ENCODE measurements around the gene BOLA2.
"Not testable (repeated sequence)": the region's sequence is repeated elsewhere in the genome, so short reads cannot be mapped to it uniquely, and the experiment has no call there.

BOLA2 gene

DNA sequence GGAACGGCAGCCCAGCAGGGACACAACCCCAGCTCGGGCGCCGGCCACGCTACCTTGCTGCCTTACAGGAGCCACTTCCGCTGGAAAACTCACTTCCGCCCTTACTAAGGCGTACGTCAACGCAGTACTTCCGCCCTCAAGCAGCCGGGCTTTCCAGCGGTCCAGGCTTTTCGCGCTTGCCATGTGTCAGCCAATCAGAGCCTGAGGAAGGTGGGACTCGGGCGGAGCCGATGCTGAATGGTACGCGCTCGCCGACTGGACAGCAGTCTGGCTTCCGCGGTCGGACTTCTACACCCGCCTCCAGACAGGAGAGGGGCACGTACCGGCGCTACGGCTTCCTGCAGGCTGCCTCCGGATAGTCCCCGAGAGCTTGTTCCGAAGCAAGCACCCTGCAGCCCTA lies at the start of gene BOLA2, which contains the start of gene SLX1B:
BOLA2 (minus strand) TSS at position 83 of the 400 bp plus-strand sequence. CDS start 98 bp downstream, outside the sequence.
SLX1B (plus strand) TSS at position 265 of the 400 bp plus-strand sequence.
- DNase-seq = not testable (repeated sequence)

DNA sequence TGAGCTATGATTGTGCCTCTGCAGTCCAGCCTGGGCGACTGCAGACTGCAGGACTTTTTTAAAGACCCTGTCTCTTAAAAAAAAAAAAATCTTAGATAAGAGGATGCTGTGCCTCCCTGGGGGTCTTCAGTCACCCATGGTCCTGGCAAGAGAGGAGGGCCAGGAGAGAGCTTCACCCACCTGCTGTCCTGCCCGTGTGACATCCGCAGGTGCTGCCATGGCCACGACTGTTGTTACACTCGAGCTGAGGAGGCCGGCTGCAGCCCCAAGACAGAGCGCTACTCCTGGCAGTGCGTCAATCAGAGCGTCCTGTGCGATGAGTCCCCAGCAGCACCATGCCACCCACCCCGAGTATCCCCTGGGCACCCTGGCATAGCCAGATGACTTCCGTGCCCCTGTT lies 28.1 kb upstream of the BOLA2 start:
- not testable (repeated sequence) for DNase-seq

DNA sequence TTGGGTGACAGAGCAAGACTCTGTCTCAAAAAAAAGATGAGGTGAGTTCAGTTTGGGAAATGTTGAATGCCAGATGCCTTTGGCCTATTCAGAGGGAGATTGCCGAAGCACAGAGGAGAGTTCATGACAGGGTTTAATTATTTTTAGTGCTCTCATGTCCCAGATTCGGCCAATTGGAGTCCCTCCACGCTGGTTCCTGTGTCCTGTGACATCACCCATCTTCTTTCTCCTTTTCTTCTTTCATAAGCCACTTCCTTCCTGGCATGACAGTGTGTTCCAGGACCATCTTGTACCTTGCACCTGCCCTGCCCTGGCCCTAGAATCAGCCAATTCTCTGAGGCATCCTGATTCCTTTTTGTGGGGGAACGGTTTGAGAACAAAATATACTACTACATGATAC lies 17.9 kb upstream of the BOLA2 start:
- not testable (repeated sequence) for DNase-seq

DNA sequence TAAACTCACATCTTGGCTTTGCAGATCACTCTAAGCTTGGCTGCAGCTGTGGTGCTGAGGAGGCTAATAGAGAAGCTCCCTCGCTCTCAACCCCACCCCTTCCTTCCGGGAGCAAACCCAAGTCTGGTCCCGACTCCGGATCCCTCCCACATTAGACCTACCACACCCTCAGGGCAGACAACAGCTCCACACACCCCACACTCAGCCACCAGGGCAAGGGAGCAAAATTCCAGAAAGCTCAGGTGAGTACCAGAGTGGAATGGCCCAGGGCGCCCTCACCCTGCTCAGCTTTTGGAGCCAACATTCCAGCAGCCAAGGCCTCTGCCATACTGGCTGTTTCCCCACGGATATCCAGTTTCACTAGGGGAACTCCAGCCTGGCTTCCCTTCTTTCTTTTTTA lies 15.5 kb upstream of the BOLA2 start:
- DNase-seq = not testable (repeated sequence)

DNA sequence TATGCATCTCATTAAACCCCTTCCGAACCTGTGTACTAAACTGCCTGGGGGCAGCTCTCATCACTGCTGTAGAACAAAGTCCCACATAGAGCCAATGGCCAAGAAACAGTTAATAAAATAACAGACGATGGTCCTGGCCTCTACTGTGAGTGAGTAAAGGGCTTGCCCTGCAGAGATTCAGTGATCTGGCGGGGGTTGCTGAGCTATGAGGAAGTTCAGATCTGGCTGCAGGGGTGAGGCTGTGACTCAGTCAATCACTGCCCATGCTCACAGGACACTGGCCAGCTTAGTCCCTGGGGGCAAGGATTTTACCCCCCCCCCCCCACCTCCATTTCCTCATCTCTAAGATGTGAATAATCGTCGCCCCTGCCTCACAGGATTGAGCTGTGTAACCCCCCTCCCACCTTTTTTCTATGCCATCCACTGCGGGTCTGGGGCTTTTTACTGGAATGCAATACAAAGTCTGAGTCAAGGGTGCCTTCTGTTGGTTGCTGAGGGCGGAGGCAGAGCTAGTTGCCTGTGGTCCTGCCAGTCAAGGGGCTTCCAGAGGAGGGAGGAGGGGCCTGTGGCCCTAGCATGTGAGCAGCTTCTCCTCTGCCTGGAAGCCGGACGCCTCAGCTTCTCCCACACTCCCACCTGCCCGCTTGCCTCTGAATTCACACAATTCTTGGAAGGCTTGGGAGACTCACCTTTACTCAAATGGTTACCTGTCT lies 13.7 kb upstream of the BOLA2 start:
- DNase-seq = not testable (repeated sequence)

DNA sequence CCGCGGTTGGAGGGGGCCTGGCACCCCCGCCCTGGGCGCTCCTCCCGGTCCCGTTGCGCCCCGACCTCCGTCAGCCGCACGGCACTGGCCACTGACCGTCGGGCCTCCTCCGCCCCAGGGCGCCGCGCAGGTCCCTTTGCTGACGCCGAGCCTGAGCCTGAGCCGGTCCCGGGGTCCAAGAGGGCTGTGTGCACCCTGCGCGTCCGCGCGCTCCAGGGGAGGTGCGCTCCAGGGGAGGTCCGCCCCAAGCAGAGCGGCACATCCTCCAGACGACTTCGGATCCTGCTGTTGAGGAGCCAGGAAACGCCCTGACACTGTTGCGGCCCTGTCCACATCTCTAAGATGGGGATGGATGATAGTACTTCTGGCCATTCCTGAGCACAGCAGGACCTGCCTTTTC lies 12.8 kb upstream of the BOLA2 start:
- DNase-seq = not testable (repeated sequence)

DNA sequence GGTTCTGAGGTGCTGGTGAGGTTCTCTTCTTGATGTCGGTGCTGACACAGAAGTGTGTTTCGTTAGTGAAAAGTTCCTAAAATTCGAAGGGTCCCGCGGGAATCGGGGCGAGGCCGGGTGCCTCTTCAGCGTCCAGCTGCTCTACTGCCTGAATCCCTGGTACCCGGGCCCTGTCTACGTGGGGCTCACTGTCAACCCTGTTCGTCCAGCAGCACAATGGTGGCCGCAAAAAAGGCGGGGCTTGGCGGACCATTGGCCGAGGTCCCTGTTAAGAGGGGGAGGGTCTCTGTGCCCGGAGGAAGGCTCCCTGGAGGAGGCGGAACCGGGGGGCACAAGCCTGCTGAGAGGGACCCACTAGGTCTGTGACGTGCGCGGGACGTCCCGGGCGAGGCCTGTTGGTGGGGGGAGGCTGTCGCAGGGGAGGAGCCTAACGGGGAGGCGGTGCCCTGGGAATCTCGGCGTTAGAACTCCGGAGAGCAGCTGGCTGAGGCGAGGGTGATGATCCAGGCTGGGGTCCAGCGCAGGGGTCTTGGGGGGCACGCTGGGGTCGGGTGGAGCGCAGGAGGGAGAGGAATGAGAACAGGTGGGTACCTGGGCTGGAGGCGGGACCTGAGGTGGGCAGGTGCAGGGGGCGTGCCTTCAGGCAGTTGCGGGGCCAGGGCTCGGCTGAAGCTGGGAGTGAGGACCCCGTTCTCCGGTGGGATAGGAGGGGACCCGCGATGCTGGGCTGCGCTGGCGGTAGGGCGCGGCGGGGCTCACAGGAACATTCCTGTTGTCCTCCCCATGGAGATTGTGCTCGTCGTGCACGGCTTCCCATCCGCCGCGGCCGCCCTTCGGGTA lies 12.1 kb upstream of the BOLA2 start:
- not testable (repeated sequence) for DNase-seq

DNA sequence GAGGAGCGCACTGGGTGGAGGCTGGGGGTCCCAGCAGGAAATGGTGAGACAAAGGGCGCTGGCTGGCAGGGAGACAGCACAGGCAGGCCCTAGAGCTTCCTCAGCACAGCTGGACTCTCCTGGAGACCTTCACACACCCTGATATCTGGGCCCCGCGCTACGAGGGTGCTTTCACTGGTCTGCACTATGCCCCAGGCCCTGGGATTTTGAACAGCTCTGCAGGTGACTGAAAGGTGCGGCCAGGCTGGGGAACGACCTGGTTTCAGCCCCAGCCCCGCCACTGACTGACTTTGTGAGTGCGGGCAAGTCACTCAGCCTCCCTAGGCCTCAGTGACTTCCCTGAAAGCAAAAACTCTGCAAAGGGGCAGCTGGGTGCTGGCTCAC lies 6.5 kb upstream of the BOLA2 start:
- not testable (repeated sequence) for DNase-seq

DNA sequence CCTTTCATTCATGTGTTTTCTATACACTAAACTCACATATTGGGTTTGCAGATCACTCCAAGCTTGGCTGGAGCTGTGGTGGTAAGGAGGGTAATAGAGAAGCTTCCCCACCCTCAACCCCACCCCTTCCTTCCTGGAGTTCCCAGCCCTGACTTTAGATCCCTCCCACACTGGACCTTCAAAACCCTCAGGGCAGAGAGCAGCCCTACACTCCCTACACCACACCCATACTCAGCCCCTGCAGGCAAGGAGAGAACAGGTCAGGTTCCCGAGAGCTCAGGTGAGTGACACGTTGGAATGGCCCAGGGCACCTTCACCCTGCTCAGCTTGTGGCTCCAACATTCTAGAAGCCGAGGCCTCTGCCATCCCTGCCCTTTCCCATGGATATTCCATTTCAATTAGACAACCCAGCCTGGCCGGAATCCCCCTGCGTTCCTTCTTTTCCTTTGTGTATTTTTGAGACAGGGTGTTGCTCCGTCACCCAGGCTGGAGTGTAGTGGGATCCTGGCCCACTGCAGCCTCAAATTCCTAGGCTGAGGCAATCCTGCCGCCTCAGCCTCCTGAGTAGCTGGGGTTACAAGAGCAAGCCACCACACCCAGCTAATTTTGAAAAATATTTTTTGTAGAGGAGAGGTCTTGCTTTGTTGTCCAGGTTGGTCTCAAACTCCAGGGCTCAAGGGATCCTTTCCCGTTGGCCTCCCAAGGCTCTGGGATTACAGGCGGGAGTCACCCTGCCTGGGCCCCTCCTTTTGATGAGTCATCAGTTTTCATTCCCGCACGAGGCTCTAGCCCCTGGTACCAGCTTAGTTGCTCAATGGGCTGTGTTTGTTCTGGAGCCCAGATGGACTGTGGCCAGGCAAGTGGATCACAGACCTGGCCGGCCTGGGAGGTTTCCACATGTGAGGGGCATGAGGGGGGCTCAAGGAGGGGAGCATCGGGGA lies 5.8 kb upstream of the BOLA2 start, which contains the start of gene SULT1A4:
SULT1A4 (plus strand) TSS at position 208 of the 941 bp plus-strand sequence. CDS start 1,473 bp downstream, outside the sequence.
- DNase-seq = not testable (repeated sequence)

DNA sequence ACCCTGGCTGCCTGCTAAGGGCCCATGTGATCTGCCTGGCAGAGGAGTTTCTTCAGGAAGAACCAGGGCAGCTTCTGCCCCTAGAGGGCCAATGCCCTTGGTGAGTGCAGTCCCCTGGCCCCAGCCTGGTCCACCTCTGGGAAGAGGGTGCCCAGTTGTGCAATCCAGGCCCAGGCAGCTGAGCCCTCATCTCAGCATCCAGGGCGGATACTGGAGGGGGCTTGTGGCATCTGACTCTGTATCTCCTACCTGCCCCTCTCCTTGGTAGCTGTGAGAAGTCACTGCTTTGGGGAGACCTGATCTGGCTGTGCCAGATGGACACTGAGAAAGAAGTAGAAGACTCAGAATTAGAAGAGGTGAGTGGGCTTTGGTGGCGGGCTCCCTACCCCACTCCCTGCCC lies 3.5 kb upstream of the BOLA2 start:
- DNase-seq = not testable (repeated sequence)

DNA sequence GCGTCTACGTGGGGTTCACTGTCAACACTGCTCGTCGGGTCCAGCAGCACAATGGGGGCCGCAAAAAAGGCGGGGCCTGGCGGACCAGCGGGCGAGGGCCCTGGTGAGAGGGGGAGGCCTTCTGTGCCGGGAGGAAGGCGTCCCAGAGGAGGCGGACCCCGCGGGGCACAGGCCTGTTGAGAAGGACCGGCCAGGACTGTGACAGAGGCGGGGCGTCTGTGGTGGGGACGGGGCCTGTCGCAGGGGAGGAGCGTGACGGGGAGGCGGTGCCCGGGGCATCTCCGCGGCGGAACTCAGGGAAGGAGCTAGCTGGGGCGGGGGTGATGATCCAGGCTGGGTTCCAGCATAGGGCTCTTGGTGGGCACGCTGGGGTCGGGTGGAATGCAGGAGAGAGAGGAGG lies 677 bp upstream of the BOLA2 start:
- not testable (repeated sequence) for DNase-seq

DNA sequence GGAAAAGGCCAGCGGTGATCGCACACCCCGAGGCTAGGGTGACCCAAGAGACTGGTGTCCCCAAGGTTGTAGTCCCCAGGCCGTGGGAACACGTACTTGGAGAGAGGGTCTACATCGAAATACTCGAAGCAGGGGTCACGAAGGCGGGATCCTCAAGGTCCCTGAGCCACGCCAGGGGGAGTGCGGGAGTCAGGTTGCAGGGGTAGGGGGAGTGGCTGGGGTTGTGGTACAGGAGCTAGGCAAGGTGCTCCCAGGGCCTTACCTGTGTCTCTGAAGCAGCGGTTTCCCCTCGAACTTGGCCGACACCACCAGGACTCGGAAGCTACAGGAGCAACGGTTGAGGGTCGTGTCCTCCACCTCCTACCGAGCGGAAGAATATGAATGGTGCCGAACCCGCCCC lies 397 bp downstream of the BOLA2 start:
- DNase-seq = not testable (repeated sequence)

DNA sequence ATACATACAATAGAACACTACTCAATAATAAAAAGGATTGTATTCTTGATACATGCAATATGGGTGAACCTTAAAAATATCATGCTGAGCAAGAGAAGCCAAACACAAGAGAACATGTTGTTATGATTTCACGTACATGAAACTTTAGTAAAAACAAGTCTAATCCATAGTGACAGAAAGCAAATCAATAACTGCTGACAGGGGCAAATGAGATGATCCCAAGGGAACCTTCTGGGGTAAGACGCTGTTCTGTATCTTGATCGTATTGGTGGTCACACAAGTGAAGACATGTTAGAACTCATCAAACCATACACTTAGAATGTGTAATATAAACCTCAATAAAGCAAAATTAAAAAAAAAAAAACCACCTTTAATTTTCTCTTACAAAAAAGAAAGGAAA lies 28.8 kb downstream of the BOLA2 start:
- not testable (repeated sequence) for DNase-seq

DNA sequence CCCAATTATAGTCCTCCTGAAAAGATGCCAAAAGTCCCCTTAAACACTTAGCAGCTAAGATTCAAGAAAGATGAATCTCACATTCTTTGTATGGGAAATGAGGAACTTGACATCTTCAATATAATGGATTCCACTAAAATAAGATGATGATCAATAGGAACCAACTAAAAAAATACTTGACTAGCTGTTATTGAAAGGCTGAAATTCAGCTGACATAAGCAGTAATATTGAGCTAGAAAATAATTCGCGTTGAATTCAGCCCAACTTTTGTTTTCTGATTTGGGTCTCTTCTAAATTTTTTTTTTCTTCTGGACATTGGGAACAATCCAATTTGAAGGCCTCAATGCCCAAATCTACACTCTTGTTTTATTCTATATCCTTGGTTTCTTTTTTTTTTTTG lies 30.6 kb downstream of the BOLA2 start:
- DNase-seq = not testable (repeated sequence)

DNA sequence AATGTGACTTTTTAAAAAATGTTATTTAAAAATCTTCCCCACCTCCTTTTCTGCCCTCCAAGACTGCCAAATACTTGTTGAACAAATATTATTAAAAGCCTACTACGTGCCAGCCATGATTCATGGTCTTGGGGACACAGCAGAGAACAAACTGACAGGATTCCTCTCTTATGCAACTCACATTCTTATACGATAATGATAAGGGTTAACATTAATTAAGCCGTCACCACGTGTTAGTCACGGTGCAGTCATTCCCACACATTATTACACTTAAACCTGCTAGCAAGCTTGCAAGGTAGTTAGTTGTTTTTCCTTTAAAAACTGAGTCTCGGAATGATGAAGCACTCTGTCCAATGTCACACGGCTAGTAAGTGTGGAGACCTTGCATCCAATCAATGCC lies 48.9 kb downstream of the BOLA2 start:
- DNase-seq = not testable (repeated sequence)

Measured in NCI-H187 treated with DMSO at 0.1 percent for 48 hours (cell line).